ENCODE results near the gene LBX2.

DNA sequence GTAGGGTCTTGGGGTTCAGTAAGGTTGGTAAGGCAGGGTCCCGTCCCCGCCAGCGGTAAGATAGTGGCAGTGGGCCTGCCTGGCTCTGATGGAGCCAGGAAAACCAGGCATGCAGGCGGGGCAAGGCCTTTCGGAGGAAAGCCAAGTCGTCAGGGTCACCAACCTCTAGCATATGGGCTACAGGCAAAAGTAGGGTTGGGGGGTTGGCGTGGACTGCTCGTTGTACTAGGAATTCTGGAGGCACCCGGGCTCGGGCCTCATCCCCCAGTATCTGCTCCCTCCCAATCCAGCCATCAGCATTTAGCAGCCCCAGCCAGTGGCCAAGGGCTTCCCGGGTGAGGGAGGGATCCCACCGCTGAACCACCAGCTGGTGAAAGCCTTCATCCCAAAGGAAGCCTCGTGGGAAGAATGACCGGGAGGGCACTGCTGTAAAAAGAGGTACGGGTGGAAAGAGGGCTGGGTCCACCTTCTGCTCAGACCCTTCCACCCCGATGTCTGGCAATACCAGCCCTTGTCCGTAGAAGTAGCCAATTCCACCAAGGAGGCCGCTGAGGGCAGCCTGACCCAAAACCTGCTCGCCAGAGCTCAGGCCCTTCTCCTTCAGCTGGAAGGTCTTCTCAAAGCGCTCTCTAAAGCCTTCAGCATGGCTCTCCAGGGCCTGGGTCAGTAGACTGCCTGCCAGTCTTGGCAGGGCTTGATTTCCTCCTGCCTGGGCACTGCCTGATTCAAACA, 37.2 kb downstream of the LBX2 start:
- TF ChIP-seq EZH2phosphoT487 (IDR thresholded peaks at IDR 0.05; ENCODE audit: borderline replicate concordance) = no peak
- no peak for TF ChIP-seq TCF7L2 (IDR thresholded peaks at IDR 0.05; ENCODE audit: borderline replicate concordance, extremely low read depth, insufficient read depth, insufficient read length)
- TF ChIP-seq, protein P1, sequence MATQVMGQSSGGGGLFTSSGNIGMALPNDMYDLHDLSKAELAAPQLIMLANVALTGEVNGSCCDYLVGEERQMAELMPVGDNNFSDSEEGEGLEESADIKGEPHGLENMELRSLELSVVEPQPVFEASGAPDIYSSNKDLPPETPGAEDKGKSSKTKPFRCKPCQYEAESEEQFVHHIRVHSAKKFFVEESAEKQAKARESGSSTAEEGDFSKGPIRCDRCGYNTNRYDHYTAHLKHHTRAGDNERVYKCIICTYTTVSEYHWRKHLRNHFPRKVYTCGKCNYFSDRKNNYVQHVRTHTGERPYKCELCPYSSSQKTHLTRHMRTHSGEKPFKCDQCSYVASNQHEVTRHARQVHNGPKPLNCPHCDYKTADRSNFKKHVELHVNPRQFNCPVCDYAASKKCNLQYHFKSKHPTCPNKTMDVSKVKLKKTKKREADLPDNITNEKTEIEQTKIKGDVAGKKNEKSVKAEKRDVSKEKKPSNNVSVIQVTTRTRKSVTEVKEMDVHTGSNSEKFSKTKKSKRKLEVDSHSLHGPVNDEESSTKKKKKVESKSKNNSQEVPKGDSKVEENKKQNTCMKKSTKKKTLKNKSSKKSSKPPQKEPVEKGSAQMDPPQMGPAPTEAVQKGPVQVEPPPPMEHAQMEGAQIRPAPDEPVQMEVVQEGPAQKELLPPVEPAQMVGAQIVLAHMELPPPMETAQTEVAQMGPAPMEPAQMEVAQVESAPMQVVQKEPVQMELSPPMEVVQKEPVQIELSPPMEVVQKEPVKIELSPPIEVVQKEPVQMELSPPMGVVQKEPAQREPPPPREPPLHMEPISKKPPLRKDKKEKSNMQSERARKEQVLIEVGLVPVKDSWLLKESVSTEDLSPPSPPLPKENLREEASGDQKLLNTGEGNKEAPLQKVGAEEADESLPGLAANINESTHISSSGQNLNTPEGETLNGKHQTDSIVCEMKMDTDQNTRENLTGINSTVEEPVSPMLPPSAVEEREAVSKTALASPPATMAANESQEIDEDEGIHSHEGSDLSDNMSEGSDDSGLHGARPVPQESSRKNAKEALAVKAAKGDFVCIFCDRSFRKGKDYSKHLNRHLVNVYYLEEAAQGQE (IDR thresholded peaks at IDR 0.05; ENCODE audit: low read depth) = no peak
- TF ChIP-seq, protein P2, sequence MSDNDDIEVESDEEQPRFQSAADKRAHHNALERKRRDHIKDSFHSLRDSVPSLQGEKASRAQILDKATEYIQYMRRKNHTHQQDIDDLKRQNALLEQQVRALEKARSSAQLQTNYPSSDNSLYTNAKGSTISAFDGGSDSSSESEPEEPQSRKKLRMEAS (IDR thresholded peaks at IDR 0.05) = no peak
- TF ChIP-seq, protein P3, sequence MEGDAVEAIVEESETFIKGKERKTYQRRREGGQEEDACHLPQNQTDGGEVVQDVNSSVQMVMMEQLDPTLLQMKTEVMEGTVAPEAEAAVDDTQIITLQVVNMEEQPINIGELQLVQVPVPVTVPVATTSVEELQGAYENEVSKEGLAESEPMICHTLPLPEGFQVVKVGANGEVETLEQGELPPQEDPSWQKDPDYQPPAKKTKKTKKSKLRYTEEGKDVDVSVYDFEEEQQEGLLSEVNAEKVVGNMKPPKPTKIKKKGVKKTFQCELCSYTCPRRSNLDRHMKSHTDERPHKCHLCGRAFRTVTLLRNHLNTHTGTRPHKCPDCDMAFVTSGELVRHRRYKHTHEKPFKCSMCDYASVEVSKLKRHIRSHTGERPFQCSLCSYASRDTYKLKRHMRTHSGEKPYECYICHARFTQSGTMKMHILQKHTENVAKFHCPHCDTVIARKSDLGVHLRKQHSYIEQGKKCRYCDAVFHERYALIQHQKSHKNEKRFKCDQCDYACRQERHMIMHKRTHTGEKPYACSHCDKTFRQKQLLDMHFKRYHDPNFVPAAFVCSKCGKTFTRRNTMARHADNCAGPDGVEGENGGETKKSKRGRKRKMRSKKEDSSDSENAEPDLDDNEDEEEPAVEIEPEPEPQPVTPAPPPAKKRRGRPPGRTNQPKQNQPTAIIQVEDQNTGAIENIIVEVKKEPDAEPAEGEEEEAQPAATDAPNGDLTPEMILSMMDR (IDR thresholded peaks at IDR 0.05 in 2 of 3, conservative IDR thresholded peaks at IDR 0.05 in 1 of 3; ENCODE audit: borderline replicate concordance in 1 of 3, insufficient read depth in 1 of 3, low read depth in 2 of 3, low read length in 2 of 3) = no peak
- no peak for TF ChIP-seq POLR2A (IDR thresholded peaks at IDR 0.05; ENCODE audit: borderline replicate concordance, extremely low read depth, insufficient read depth, insufficient read length)
